Cardiac fibroblast (primary cell): ENCODE results near the gene PIK3R3.

Source experiments
- DNase-seq, 2 donors: peaks; one replicate each; pipeline versions ENCODE4 v3.0.0 to v3.0.0-alpha.2; 2010; ENCODE audit warnings: low read depth in 2 of 2
- H3K4me3 ChIP-seq, 2 donors: replicated peaks in 1 of 2; 1 replicate in 1 of 2; 2 replicates in 1 of 2; pipeline ENCODE4 v1.5.1; 2011; ENCODE audit warnings: low read depth in 2 of 2, low read length in 2 of 2, mild to moderate bottlenecking in 2 of 2, moderate library complexity in 1 of 2
- CTCF ChIP-seq: IDR thresholded peaks from one replicate; pipeline ENCODE4 v1.5.1; 2011; ENCODE audit warnings: low read depth, mild to moderate bottlenecking, low read length, inconsistent platforms

Gene PIK3R3

DNA sequence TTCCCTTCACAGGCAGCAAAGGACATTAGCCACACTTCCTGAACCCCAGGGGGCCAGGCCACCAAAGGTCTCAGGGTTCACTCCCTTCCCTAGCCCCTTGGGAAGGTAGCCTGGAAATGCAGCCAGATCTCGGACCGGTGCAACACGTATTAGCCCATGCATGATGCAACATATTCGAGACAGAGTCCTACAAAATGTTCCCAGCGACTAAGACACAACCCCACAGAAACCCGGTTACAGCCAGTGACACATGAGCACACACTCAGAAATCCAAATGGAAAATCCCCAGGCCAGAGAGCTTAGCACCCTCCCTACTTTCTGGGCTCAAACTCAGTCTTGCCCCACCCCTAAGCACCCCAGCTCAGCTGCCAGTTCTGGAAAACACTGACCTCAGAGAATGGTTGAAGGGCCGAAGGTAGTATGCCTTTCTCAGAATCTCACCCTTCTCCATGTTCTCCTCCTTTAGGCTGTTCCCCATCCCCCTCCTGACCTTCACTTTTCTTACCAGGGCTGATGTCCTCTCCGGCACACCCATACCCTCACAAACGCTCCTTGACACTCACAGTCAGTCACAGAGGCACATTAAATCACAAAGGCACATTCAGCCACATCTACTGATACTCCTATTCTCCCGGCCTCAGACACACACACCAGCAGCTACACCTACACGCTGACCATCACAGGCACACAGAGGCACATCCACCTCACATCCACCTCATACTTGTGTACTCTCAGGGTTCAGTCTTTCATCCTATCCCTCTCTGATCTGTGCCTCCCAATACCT is 42.2 kb upstream of the PIK3R3 start, which contains the start of gene TSPAN1:
Gene TSPAN1, plus strand, starts transcription at position 640 of the 784 bp plus-strand sequence. CDS start 6,021 bp downstream, outside the sequence.
- DNase-seq, result peak in 1 of 2 donors; percentile 71
- no peak within 1 kb of the TSS for H3K4me3 ChIP-seq
- no peak for TF ChIP-seq CTCF

DNA sequence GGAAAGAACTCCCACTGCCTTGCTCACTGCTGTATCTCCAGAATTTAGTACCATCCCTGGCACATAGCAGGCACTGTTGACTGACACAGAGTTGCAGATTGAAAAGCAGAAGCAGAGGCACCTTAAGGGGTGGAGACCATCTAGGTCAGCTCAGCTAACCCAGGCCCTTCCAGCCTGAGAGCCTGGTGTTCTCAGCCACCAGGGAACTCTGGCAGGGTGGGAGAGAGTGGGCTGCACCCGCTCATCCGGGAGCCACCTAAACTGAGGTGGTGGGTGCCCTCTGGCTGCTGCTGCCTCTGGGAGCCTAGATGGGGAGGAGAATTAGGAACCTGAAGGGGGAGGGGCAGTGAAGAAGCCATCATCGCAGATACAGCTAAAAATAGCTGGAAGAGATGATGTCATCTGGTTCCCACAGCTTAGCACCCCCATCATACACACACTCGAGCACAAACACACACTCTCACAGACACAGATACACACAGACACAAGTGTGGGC is 41.0 kb upstream of the PIK3R3 start:
- TF ChIP-seq CTCF, result no peak
- peak in 1 of 2 donors; percentile 51 for DNase-seq
- no peak overlapping the region for H3K4me3 ChIP-seq

DNA sequence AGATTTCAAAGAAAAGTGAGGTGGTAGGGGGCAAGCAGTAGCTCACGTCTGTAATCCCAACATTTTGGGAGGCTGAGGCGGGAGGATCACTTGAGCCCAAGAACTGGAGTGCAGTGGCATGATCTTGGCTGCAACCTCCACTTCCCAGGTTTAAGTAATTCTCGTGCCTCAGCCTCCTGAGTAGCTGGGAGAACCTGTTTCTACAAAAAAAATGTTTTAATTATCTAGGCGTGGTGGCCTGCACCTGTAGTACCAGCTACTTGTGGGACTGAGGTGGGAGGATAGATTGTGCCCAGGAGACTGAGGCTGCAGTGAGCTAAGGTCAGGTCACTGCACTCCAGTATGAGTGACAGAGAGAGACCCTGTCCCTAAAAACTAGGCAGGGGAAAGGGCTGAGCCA is 39.9 kb upstream of the PIK3R3 start:
- H3K4me3 ChIP-seq, result no peak overlapping the region
- DNase-seq, result no peak
- TF ChIP-seq CTCF, result no peak

DNA sequence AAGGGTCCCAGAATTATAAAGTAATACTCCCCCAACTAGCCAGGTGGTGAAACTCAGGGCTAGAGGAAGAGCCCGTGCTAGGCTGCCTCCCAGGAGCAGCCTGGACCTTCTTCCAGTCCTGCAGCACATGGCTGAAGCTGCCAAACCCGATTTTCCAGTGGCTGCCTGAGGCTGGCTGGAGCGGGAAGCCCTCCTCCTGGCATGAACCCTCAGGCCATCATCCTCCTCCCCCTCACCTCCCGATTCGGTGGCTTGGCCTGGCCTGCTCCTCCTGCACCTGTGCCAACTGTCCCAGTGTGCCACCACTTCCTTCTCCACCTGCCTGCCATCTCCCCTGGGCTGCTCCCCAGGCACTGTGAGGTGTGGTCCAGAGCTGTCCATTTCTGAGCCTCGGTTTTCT is 39.4 kb upstream of the PIK3R3 start:
- H3K4me3 ChIP-seq, result no peak overlapping the region
- no peak for TF ChIP-seq CTCF
- DNase-seq, result no peak

GRCh38 chr1:46171351-46171750 is 38.9 kb upstream of the PIK3R3 start:
- no peak for TF ChIP-seq CTCF
- DNase-seq, result no peak
- H3K4me3 ChIP-seq, result no peak overlapping the region

GRCh38 chr1:46169811-46170454 is 37.5 kb upstream of the PIK3R3 start:
- no peak for TF ChIP-seq CTCF
- H3K4me3 ChIP-seq, result no peak overlapping the region
- no peak for DNase-seq
